Hepatic stellate cell (primary cell): ENCODE measurements around the gene LATS2.
"Not testable (repeated sequence)": the region's sequence is repeated elsewhere in the genome, so short reads cannot be mapped to it uniquely, and the experiment has no call there.

ENCODE experiments used
- DNase-seq: peaks from one replicate; pipeline ENCODE4 v3.0.0; 2011; ENCODE audit warnings: low spot score

LATS2 gene

GRCh38 chr13:21075379-21076249, 14.2 kb upstream of the LATS2 start:
- no peak for DNase-seq

DNA sequence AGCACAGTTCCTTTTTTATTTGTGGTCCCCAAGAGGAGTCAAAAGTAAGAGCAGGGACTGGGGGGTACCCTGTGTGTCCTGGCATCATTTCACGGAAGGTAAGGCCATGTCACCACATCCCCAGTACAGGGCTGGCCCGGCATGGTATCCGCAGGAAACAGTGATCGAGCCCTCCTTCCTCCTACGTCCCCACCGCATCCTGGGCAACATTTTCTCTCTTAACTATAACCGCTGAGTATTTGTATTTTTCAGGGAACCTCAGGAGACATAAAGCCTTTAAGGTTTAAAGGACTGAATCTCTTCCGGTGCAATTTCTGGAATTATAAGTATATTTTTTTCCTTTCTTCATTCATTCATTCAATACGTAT, 13.6 kb upstream of the LATS2 start:
- DNase-seq, result no peak

DNA sequence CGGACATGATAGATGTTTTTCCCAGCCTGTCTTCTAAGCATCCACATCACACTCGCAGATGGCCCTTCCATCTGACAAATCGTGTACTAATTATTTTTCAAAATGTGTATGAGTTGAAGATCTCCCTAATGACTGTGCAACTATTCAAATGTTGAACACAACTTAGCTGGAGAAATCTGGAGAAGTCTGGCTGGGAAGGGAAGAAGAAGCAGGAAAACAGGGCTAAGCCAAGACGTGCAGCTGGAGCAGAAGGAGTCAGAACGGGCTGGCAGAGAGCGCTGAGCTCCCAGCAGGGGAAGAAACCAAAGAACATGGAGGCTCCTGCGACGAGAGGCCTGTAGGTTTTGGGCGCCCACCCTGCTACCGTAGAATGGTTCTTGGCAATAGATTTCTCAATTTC, 13.2 kb upstream of the LATS2 start:
- DNase-seq, result no peak

GRCh38 chr13:21071924-21072323, 10.5 kb upstream of the LATS2 start:
- no peak for DNase-seq

DNA sequence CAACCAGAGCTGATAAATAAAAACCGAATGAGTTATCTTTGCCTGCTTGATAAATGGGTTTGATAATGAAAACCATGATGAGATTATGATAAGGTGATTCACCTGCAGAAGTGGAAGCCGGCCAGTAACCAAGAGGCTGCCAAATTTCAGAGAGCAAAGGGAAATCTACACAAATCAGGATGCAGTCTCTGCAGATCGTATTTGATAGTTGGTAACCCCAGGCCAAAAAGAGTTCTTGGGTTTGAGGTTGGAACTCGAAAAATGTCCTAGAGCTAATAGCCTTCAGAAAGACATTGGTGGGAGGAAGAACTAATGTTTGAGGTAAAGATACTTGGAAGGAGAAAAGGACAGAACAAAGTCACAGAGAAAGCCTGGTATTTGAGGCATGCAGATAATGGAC, 9.6 kb upstream of the LATS2 start:
- no peak for DNase-seq

GRCh38 chr13:21069561-21070004, 8.2 kb upstream of the LATS2 start:
- peak; percentile 78 for DNase-seq

- no peak for DNase-seq
These were observed 6.5 kb upstream of the LATS2 start for GRCh38 chr13:21067848-21068247.

- DNase-seq, result no peak
These were observed 5.6 kb upstream of the LATS2 start for GRCh38 chr13:21066946-21067345.

- no peak for DNase-seq
These were observed 4.3 kb upstream of the LATS2 start for GRCh38 chr13:21065686-21066085.

DNA sequence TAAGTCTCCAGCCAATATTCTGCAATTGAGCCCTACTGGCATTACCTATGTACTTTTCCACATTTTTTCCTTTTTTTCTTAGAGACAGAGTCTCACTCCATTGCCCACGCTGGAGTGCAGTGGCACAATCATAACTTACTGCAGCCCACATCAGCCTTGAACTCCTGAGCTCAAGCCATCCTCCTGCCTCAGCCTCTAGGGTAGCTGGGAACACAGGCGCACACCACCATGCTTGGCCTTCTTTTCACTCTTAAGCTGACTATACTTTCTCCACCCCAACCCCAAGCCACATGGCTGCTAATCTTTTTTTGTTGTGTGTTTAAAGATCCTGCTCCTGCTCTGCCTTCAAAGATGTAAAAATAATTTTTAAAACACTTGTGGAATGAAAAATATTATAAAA, 1.6 kb upstream of the LATS2 start:
- no peak for DNase-seq

- no peak for DNase-seq
These were observed 903 bp downstream of the LATS2 start for GRCh38 chr13:21060338-21061028.

DNA sequence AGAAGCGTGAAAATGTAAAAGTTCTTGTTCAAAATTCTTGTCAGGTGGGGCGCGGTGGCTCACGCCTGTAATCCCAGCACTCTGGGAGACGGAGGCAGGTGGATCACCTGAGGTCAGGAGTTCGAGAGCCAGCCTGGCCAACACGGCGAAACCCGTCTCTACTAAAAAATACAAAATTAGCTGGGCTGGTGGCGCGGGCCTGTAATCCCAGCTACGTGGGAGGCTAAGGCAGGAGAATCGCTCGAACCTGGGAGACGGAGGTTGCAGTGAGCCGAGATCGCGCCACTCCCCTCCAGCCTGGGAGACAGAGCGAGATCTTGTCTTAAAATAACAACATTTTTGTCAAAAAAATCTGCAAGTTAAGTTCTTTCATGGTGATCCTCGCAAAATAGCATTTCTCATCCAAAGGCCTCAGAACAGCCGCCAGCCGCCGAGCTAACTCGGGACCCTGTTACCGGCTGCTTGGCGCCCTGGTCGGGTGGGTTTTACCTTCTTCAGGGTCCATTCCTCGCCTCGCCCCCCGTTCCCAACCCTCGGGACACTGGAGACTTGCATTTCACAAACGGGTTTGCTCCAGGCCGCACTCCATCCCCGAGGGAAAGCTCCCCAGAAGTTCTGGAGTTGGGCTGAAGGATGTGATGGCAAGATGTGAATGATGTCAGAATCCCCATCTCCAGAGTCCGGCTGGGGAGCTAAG, 1.6 kb downstream of the LATS2 start:
- DNase-seq, result no peak

DNA sequence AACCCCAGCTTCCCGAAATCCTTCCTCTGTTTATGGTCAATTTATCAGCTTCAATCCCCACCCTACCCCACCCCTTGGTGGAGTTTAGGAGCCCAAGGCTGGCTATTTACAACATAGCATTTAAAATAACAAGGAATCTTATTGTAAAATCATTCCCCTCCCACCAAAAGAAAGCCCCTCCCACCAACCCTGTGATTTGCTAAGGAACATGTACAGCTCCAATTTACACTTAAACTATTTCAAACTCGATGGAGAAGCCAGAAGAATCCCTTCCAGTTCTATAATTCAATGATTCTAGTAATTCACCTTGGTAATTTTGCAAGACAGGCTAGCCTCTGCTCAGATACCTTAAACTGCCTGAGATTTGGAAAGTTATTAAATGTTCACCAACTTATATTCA, 3.0 kb downstream of the LATS2 start:
- DNase-seq, result no peak

DNA sequence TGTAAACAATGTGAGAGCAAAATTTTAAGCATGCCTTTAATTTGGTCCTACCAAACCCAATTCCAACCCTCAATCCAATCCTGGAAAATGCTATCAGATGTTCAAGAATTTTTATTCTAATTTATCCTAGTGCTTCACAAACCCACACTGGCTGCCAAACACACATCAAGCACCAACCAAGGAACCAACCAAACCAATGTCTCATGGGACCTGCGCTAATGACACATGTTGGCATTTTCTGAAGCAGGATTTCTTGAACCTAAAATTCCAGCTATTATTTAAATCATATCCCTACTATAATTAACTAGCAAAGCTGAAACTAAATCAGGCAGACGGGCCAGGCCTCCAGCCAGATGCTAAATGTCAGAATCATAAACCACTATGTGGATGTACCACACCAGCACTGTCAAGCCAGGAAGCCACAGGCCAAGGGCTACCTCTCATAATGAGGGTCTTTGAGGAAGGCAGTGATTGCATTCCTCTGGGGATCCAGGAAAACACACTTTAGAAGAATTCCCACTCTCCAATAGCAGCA, 5.8 kb downstream of the LATS2 start:
- DNase-seq, result no peak

GRCh38 chr13:21055016-21055415, 6.4 kb downstream of the LATS2 start:
- DNase-seq, result no peak

DNA sequence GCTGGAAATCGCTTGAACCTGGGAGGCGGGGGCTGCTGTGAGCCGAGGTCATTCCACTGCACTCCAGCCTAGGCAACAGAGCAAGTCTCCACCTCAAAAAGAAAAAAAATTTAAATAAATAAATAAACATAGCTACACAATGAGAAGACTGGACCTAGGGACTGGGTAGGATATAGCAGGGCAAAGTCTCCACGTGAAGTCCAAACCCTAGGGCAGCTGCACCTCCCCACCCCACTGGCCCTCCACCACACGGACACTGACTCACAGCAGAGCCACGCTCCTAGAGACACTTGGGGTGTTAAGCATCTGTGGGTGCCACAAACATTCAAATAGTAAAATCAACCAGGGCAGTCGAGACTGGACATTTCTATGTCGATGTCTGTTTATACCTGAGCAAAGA, 7.1 kb downstream of the LATS2 start:
- DNase-seq, result no peak

DNA sequence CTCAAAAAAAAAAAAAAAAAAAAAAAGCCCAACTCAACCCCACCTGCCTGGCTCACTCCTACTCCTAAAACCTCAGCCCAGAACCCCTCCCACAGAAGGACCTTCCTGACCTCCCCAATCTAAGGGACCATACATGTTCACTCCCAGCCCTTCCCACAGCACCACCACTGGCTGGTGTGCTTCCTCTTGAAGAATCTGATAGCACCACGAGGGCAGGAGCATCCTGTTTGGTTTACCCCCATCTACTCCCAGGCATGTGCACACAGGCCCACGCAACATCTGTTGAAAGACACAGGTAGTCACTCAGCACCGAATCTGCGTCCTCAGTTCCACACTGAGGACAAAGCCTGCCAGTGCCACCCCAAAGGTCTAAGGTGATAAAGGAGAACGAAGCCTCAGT, 8.2 kb downstream of the LATS2 start:
- DNase-seq, result no peak

DNA sequence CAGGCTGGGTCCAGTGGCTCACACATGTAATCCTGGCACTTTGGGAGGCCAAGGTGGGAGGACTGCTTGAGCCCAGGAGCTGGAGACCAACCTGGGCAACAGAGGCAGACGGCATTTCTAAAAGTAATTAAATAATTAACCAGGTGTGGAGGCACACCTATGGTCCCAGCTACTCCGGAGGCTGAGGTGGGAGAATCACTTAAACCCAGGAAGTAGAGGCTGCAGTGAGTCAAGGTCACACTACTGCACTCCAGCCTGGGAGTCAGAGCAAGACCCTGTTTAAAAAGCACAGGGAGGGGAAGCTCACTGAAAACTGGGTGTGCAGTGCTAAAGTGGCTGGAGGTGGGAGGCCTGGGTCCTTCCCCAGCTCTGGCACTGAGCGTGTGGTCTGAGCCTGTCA, 9.7 kb downstream of the LATS2 start:
- no peak for DNase-seq

DNA sequence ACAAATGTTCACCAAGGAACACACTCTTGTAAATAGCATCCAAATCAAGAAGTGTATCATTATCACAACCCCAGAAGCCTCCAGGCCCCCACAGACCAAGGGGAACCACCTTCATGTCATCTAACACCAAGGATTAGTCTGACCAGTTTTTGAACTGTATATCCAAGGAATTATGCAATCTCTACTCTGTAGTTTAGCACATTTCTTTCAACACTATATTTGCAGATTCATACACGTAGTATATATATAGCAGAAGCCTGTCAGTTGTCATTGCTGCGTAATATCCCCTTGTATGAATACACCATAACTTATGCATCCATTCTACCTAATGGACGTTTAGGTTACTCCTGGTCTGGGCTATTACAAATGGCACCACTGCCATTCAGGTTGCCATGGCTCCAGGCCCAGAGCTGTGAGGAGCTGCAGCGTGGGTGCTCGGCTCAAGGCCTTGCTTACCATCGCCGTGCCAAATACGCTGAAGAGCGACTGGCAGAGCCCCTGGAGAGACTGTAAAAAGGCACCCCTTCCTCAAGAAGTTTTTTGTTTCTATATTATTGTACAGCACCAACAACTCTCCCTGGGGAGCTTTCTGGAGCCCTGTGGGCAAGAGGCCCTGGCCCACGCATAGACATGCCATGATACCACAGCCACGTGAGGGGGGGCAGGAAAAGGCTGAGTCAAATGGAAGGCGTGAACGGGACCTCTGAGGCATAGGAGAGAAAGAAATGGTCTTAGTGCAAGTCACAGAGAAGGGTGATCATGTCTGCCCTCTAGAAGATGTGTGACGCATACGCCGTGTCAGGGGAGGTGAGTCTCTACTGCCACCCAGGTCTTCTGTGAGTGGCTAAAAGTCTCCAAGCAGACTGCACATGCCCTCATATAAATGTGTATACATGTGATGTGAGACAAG, 10.8 kb downstream of the LATS2 start:
- DNase-seq, result no peak

- not testable (repeated sequence) for DNase-seq
These were observed 11.7 kb downstream of the LATS2 start for GRCh38 chr13:21049731-21050130.

GRCh38 chr13:21048901-21049698, 12.3 kb downstream of the LATS2 start:
- no peak for DNase-seq
